Vagina (tissue), 2 donors: Measurements from ENCODE around the gene DDIT3. TPM values are rescaled to one million over a fixed set of nuclear protein-coding genes. Genes with fewer than 3 reads are reported as not detected.

Experiments used
- DNase-seq, 2 donors: peaks; one replicate each; pipeline ENCODE4 v3.0.0-alpha.2; 2017; ENCODE audit errors: extremely low spot score in 2 of 2
- H3K27ac ChIP-seq: fragments of 200-600 bp; sonication (generic); one replicate; pipeline ENCODE4 v1.5.1; 2019
- H3K27me3 ChIP-seq: fragments of 200-600 bp; sonication (generic); one replicate; pipeline ENCODE4 v1.5.1; 2019
- H3K36me3 ChIP-seq, 2 donors: fragments of 200-600 bp; sonication (generic); one replicate each; pipeline ENCODE4 v1.5.1; 2017 to 2019
- H3K4me1 ChIP-seq: fragments of 200-600 bp; sonication (generic); one replicate; pipeline ENCODE4 v1.5.1; 2019
- H3K4me3 ChIP-seq, 2 donors: fragments of 200-600 bp; sonication (generic); 1 replicate in 1 of 2; 2 replicates in 1 of 2; pipeline ENCODE4 v1.5.1; 2016 to 2019
- H3K9me3 ChIP-seq: fragments of 200-600 bp; sonication (generic); one replicate; pipeline ENCODE4 v1.5.1; 2019
- POLR2A ChIP-seq, 2 donors: fragments of 450-650 bp; IDR thresholded peaks; one replicate each; pipeline ENCODE4 v1.6.1; 2017; ENCODE audit warnings: antibody characterized with exemption in 2 of 2, mild to moderate bottlenecking in 2 of 2, moderate library complexity in 2 of 2
- POLR2AphosphoS5 ChIP-seq, 2 donors: sonication (generic); formaldehyde crosslinking; IDR thresholded peaks; one replicate each; pipeline ENCODE4 v1.9.0; 2017; ENCODE audit warnings: antibody characterized with exemption in 2 of 2, mild to moderate bottlenecking in 2 of 2, low read depth in 1 of 2; ENCODE audit not compliant: insufficient read depth in 1 of 2
- intact Hi-C: fragments of 100-400 bp; cut with DNase I; formaldehyde crosslinking; loops from one replicate; pipeline ENCODE4 v1.15.1; 2023
- total RNA-seq: library from RNA; depleted of rRNA; stranded (reverse); fragments of >200 nt; gene quantifications from one replicate; pipeline ENCODE4 v1.2.3, GENCODE V29; 2016
- TF ChIP-seq, protein P1 (sequence below), 3 experiments: fragments of 450-650 bp in 2 of 3; fragments of 200-600 bp in 1 of 3; sonication (generic) in 1 of 3; IDR thresholded peaks; one replicate each; pipeline ENCODE4 v1.5.1; 2017 to 2019; ENCODE audit warnings: antibody characterized with exemption in 3 of 3, mild to moderate bottlenecking in 2 of 3, moderate library complexity in 2 of 3

The DDIT3 gene
- total RNA-seq, 1 donor from 2014 or later, result 25.0 TPM

DNA sequence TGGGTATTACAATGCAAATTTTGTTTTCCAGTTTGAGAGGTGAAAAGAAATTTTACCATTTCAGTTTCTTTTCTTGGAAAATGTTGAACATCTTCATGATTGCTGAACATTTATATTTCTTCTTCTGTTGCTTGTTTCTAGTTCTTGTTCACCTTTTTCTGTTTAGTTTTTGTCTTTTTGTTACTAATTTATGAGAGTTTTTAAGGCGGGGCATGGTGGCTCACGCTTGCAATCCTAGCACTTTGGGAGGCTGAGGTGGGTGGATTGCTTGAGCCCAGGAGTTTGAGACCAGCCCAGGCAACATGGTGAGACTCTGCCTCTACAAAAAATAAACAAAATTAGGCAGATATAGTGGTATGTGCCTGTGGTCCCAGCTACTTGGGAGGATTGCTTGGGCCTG lies 40.2 kb upstream of the DDIT3 start:
- intact Hi-C loops, result no loop called here
- no peaks in the 10 kb centered on the region for H3K27me3 ChIP-seq
- TF ChIP-seq, protein P1, sequence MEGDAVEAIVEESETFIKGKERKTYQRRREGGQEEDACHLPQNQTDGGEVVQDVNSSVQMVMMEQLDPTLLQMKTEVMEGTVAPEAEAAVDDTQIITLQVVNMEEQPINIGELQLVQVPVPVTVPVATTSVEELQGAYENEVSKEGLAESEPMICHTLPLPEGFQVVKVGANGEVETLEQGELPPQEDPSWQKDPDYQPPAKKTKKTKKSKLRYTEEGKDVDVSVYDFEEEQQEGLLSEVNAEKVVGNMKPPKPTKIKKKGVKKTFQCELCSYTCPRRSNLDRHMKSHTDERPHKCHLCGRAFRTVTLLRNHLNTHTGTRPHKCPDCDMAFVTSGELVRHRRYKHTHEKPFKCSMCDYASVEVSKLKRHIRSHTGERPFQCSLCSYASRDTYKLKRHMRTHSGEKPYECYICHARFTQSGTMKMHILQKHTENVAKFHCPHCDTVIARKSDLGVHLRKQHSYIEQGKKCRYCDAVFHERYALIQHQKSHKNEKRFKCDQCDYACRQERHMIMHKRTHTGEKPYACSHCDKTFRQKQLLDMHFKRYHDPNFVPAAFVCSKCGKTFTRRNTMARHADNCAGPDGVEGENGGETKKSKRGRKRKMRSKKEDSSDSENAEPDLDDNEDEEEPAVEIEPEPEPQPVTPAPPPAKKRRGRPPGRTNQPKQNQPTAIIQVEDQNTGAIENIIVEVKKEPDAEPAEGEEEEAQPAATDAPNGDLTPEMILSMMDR (IDR thresholded peaks at IDR 0.05), result no peak
- TF ChIP-seq POLR2A (IDR thresholded peaks at IDR 0.05), result no peak
- no peak for TF ChIP-seq POLR2AphosphoS5 (IDR thresholded peaks at IDR 0.05; ENCODE audit: insufficient read depth in 1 of 2, low read depth in 1 of 2)
- no peaks in the 10 kb centered on the region for H3K36me3 ChIP-seq
- H3K27ac ChIP-seq, result no peak overlapping the region
- no peaks in the 10 kb centered on the region for H3K9me3 ChIP-seq
- no peak for DNase-seq
- H3K4me3 ChIP-seq, result no peak overlapping the region
- H3K4me1 ChIP-seq, result no peaks in the 10 kb centered on the region

DNA sequence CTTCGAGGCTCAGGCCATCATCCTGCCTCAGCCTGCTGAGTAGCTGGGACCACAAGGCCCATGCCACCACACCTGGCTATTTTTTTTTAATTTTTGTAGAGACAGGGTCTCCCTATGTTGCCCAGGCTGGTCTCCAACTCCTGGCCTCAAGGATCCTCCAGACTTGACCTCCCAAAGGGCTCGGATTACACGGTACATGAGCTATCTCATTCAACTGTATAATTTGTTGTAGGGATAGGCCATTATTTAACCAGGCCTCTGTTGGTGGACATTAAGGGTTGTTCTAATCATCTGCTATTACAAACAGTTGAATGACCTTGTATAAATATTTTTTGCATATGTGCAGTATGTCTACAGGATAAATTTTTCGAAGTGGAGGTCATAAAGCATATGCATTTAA lies 38.5 kb upstream of the DDIT3 start:
- no peak for DNase-seq
- Histone ChIP-seq H3K4me3 (no peak overlapping the region), H3K27me3 (no peaks in the 10 kb centered on the region), H3K36me3 (no peaks in the 10 kb centered on the region), H3K9me3 (no peaks in the 10 kb centered on the region), H3K27ac (no peak overlapping the region), H3K4me1 (no peaks in the 10 kb centered on the region)
- intact Hi-C loops, result no loop called here
- TF ChIP-seq POLR2AphosphoS5 (IDR thresholded peaks at IDR 0.05; ENCODE audit: insufficient read depth in 1 of 2, low read depth in 1 of 2) (no peak), POLR2A (IDR thresholded peaks at IDR 0.05) (no peak)
- TF ChIP-seq, protein P1 (IDR thresholded peaks at IDR 0.05), result no peak

DNA sequence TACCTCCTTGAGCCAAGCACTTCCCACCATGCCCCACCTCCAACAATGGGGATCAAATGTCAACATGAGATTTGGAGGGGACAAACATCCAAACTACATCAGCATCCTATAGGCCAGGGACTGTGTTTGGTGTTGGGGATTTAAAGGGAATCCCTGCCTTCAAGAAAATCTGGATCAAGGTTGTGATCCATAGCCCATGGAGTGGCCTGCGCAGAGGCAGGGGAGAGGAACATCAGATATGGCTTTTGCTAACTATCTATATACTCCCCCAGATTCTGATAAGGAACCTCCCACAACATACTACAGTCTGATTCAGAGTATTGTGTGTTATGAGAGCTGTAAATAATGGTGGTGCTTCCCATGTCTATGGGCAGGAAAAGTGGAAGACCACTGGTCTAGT lies 34.6 kb upstream of the DDIT3 start:
- TF ChIP-seq, protein P1 (IDR thresholded peaks at IDR 0.05), result no peak
- TF ChIP-seq POLR2AphosphoS5 (IDR thresholded peaks at IDR 0.05; ENCODE audit: insufficient read depth in 1 of 2, low read depth in 1 of 2), result no peak
- TF ChIP-seq POLR2A (IDR thresholded peaks at IDR 0.05), result no peak
- Histone ChIP-seq H3K9me3 (no peaks in the 10 kb centered on the region), H3K27me3 (no peaks in the 10 kb centered on the region), H3K36me3 (no peaks in the 10 kb centered on the region), H3K4me1 (peaks cover 7% of the 10 kb centered on the region), H3K27ac (no peak overlapping the region), H3K4me3 (no peak overlapping the region)
- DNase-seq, result no peak
- intact Hi-C loops, result no loop called here

DNA sequence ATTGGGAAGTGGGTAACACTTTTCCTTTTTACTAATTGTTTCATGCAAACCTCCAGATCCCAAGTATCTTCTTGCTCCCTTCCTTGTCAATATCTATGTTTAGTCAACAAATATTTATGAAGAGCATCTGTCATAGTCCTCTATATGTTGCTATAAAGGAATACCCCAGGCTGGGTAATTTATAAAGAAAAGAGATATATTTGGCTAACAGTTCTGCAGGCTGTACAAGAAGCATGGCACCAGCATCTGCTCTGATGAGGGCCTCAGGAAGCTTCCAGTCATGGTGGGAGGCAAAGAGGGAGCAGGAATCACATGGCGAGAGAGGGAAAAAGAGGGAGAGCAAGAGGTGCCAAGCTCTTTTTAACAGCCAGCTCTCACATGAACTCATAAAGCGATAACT lies 34.1 kb upstream of the DDIT3 start:
- intact Hi-C loops, result no loop called here

More for the DNA sequence above, 34.1 kb upstream of the DDIT3 start:
- DNase-seq, result no peak
- no peak overlapping the region for H3K4me3 ChIP-seq
- no peaks in the 10 kb centered on the region for H3K27me3 ChIP-seq
- peaks cover 10% of the 10 kb centered on the region for H3K4me1 ChIP-seq
- H3K9me3 ChIP-seq, result no peaks in the 10 kb centered on the region
- TF ChIP-seq POLR2AphosphoS5 (IDR thresholded peaks at IDR 0.05; ENCODE audit: insufficient read depth in 1 of 2, low read depth in 1 of 2) (no peak), POLR2A (IDR thresholded peaks at IDR 0.05) (no peak)
- TF ChIP-seq, protein P1 (IDR thresholded peaks at IDR 0.05), result no peak
- no peak overlapping the region for H3K27ac ChIP-seq
- H3K36me3 ChIP-seq, result no peaks in the 10 kb centered on the region
